Breast epithelium (tissue), 3 donors: Measurements from ENCODE around the gene FLAD1.

Source experiments
- CTCF ChIP-seq, 3 donors: fragments of 450-650 bp; IDR thresholded peaks; one replicate each; pipeline ENCODE4 v1.5.1; 2016 to 2017; ENCODE audit warnings: antibody characterized with exemption in 3 of 3, mild to moderate bottlenecking in 3 of 3, moderate library complexity in 3 of 3
- POLR2A ChIP-seq: fragments of 450-650 bp; IDR thresholded peaks from one replicate; pipeline ENCODE4 v1.6.1; 2016; ENCODE audit warnings: antibody characterized with exemption, mild to moderate bottlenecking, moderate library complexity
- POLR2AphosphoS5 ChIP-seq, 3 donors: sonication (generic); formaldehyde crosslinking; IDR thresholded peaks; one replicate each; pipeline ENCODE4 v1.6.1; 2017; ENCODE audit warnings: antibody characterized with exemption in 3 of 3

GRCh38 chr1:154960446-154961136 lies 22.6 kb upstream of the FLAD1 start:
- TF ChIP-seq CTCF (IDR thresholded peaks at IDR 0.05) = no peak
- no peak for TF ChIP-seq POLR2A
- TF ChIP-seq POLR2AphosphoS5 (IDR thresholded peaks at IDR 0.05) = no peak
